Hematopoietic multipotent progenitor cell treated with erythropoietin and hydrocortisone succinate and interleukin-3 and kit ligand, for 17 days (in vitro differentiated cells): ENCODE results near the gene CEBPB.
"Not testable (repeated sequence)": the region's sequence is repeated elsewhere in the genome, so short reads cannot be mapped to it uniquely, and the experiment has no call there.

Source experiments
- DNase-seq: peaks from one replicate; pipeline ENCODE4 v3.0.0-alpha.2; 2015; ENCODE audit warnings: low spot score

Gene CEBPB

GRCh38 chr20:50169329-50169823 is 21.3 kb upstream of the CEBPB start:
- DNase-seq = peak; percentile 93

- DNase-seq = no peak
These were observed 19.9 kb upstream of the CEBPB start for GRCh38 chr20:50170549-50171220.

- DNase-seq = no peak
These were observed 18.1 kb upstream of the CEBPB start for GRCh38 chr20:50172347-50173013.

DNA sequence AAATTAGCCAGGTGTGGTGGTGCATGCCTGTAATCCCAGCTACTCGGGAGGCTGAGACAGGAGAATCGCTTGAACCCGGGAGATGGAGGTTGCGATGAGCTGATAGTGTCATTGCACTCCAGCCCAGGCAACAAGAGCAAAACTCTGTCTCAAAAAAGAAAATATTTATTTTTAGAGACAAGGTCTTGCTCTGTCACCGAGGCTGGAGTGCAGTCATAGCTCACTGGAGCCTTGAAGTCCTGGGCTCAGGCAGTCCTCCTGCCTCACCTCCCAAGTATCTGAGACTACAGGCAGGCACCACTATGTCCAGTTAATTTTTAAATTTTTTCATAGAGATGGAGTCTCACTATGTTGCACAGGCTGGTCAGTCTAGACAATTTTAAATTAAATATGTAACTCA is 16.2 kb upstream of the CEBPB start:
- no peak for DNase-seq

- DNase-seq = no peak
These were observed 14.4 kb upstream of the CEBPB start for GRCh38 chr20:50175938-50176933.

DNA sequence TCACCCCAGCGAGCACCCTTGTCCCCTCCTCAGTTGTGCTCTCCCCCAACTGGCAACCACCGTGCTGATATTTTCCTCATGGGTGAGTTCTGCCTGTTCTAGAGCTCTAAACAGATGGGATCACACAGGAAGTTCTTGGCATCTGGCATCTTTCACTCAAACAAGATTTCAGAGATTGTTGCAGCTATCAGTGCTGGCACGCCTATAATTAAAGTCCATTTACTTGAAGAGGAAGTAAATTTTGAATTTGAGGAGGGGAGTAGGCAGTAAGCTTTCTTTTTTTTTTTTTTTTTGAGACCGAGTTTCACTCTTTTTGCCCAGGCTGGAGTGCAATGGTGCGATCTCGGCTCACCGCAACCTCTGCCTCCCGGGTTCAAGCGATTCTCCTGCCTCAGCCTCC is 12.0 kb upstream of the CEBPB start:
- DNase-seq = not testable (repeated sequence)

DNA sequence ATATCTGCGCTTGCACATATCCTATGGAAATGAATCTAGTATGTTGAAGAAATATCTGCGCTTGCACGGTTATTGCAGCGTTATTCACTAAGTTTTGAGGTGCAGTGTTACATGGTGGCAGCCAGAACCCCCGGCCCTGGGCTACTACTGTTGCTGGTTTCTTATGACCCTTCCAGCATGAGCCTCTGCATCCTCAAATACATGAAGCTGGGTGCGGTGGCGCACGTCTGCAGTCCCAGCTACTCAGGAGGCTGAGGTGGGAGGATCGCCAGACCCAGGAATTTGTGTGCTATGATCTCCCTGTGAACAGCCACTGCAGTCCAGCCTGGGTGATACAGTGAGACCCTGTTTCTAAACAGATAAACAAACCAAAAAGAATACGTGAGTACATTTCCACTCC is 9.3 kb upstream of the CEBPB start:
- no peak for DNase-seq

DNA sequence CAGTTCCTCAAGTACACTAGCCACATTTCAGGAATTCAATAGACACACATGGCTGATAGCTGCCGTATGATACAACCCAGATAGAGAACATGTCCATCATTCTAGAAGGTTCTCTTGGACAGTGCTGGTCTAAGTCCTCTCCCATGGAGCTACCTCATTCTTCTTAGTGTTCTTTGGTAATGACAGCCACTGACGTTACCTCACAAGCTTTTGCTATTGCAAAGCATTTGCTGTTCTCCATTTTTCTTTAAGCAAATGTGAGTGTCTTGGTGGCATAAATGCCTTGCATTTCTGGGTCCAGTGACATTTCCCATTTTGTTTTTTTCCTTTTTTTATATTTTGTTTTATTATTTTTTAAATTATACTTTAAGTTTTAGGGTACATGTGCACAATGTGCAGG is 8.3 kb upstream of the CEBPB start:
- no peak for DNase-seq

DNA sequence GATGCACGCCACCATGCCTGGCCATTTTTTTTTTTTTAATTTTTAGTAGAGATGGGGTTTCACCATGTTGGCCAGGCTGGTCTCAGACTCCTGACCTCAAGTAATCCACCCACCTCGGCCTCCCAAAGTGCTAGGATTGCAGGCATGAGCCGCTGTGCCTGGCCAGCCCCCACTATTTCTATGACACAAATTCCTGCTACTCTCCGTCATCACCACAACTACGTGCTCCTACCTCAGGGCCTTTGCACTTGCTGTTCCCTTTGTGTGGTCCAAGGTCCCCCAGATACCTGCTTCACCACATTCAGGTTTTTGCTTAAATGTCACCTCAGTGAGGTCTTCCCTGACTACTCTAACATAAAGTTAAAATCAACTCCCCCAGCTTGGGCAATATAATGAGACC is 5.2 kb upstream of the CEBPB start:
- no peak for DNase-seq

GRCh38 chr20:50186151-50186885 is 4.3 kb upstream of the CEBPB start:
- DNase-seq = peak; percentile 92

DNA sequence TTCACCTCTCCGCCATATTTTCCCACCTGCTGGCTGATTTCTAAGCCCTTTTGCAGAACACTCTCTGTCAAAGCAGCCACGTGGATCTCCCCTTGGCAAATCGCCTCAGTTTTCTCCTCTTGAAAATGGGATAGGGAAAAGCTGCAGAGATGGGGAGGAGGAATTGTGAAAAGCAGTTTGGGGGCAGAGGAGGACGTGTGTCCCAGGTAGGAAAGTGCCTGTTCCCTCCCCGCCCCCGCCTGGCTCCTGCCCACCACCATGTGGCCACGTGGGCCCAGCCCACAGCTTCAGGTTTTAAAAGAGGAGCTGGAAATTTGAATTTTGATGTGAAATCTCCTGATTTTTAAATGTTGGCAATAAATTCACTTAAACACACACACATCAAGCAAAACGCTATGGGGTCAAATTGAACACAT is 3.6 kb upstream of the CEBPB start:
- no peak for DNase-seq

DNA sequence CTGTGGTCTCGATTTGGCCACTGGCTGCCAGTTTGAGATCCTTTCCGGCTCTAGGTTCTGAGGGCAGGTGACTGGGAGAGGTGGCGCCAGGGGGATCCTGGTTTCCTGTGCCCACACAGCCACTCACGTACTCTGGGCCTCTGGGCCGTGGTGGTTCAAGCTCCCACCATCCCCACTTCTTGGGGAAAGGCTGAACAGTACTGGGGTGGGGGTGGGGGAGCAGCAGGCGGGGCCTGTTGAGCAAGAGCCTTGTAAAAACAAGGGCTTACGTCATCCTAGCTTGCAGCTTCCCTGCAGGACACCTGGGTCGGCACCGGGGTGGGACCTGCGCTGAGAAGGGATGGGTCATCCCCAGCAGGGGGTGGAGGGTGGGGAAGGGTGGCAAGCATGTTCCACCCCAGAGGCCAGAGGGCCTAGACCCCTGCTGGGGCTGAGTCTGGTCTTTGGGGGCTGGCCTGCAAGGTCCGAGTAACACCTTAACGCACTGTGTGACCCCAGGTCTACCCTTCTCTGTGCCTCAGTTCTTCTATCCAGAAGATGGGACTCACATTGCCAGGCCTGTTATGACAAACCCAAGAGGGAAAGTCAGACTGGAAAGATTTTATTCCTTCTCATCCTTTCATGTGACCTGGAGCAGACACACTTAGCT is 3.1 kb upstream of the CEBPB start:
- DNase-seq = no peak

DNA sequence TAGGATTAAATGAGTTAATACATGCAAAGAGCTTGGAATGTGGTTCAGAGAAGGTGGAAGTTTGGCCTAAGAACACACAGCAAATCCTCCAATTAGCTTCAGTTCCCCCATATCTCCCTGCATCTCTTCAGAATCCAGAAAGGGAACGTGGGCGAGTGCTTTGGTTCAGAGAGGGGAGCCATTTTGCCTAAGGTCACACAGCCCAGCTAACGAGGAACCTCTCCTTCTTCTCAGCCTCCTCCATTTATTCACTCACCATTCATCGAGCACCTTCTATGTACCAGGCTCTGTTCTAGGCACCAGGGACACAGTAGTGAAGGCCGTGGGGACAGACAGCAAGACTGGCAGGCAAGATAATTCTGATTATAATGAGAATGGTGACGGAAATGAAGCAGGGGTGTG is 2.3 kb upstream of the CEBPB start:
- DNase-seq = no peak

GRCh38 chr20:50188879-50189680 is 1.6 kb upstream of the CEBPB start:
- DNase-seq = no peak

DNA sequence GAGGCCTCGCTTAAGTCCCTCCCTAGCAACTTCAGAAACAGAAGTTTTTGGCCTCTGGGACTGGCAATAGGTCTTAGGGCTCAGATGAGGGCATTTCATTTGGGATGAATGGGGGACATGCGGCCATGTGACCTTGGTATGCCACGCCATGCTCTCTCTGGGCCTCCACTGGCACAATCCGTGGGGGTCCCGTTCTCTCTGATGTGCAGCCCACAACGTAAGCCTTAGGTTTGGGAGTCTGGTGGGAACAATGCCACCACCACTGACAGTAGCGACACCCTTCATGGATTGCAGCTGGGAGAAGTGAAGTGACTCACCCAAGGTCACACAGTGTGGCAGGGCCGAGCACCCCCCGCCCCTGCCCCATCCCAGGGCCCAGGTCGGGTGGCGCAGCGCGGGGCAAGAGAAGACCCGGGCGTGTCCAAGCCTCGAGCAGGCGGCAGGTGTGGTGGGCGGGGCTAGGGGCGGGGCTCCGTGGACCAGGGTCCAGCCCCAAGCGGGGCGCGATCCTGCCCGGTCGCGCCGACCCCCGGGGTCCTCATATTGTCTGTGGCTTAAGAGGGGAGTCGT is 864 bp upstream of the CEBPB start:
- no peak for DNase-seq

DNA sequence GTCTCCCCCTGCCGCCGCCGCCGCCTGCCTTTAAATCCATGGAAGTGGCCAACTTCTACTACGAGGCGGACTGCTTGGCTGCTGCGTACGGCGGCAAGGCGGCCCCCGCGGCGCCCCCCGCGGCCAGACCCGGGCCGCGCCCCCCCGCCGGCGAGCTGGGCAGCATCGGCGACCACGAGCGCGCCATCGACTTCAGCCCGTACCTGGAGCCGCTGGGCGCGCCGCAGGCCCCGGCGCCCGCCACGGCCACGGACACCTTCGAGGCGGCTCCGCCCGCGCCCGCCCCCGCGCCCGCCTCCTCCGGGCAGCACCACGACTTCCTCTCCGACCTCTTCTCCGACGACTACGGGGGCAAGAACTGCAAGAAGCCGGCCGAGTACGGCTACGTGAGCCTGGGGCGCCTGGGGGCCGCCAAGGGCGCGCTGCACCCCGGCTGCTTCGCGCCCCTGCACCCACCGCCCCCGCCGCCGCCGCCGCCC is 474 bp downstream of the CEBPB start:
- DNase-seq = peak; percentile 57

DNA sequence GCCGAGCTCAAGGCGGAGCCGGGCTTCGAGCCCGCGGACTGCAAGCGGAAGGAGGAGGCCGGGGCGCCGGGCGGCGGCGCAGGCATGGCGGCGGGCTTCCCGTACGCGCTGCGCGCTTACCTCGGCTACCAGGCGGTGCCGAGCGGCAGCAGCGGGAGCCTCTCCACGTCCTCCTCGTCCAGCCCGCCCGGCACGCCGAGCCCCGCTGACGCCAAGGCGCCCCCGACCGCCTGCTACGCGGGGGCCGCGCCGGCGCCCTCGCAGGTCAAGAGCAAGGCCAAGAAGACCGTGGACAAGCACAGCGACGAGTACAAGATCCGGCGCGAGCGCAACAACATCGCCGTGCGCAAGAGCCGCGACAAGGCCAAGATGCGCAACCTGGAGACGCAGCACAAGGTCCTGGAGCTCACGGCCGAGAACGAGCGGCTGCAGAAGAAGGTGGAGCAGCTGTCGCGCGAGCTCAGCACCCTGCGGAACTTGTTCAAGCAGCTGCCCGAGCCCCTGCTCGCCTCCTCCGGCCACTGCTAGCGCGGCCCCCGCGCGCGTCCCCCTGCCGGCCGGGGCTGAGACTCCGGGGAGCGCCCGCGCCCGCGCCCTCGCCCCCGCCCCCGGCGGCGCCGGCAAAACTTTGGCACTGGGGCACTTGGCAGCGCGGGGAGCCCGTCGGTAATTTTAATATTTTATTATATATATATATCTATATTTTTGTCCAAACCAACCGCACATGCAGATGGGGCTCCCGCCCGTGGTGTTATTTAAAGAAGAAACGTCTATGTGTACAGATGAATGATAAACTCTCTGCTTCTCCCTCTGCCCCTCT is 1.1 kb downstream of the CEBPB start:
- no peak for DNase-seq

GRCh38 chr20:50192364-50193198 is 2.0 kb downstream of the CEBPB start:
- peak; percentile 93 for DNase-seq
